Measurements from ENCODE around the gene SLC50A1. TPM values are rescaled to one million over a fixed set of nuclear protein-coding genes. Genes with fewer than 3 reads are reported as not detected.
"Not testable (repeated sequence)": the region's sequence is repeated elsewhere in the genome, so short reads cannot be mapped to it uniquely, and the experiment has no call there.

SLC50A1 gene
- total RNA-seq, 1 donor from 2014 or later: 42.6 TPM

DNA sequence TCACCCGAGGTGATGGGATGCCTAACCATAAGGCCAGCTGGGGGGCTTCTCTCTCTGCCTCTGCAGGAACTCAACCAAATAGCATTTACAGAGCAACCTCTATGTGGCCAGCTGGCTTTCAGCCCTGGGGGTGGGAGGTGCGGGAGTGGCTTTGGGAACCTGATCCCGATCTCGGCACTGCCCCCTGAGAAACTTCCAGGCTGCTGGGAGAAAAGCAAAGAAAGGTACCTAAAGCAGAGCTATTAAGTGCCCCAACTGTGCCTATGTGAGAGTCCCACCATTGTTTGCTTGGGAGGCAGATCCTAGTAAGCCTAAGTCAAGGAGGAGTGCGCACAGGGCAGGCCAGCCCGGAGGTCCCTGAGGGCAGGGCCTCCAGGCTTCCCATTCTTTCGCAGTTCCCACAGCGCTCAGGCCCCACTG, 30.4 kb downstream of the SLC50A1 start:
- DNase-seq (no peak), ATAC-seq (no peak)
- Histone ChIP-seq H3K4me1 (peaks cover 25% of the 10 kb centered on the region), H3K36me3 (peaks cover 23% of the 10 kb centered on the region), H3K9me3 (no peaks in the 10 kb centered on the region), H3K27me3 (ENCODE audit: low read depth) (no peaks in the 10 kb centered on the region), H3K27ac (peak overlapping the region; percentile 76), H3K4me3 (peak overlapping the region; percentile 21)
- intact Hi-C loops (cut with DNase I): loop anchor here (5.0 kb wide), 1 partner anchor 74 kb away; no protein-coding TSS in a partner anchor
- TF ChIP-seq, protein P1, sequence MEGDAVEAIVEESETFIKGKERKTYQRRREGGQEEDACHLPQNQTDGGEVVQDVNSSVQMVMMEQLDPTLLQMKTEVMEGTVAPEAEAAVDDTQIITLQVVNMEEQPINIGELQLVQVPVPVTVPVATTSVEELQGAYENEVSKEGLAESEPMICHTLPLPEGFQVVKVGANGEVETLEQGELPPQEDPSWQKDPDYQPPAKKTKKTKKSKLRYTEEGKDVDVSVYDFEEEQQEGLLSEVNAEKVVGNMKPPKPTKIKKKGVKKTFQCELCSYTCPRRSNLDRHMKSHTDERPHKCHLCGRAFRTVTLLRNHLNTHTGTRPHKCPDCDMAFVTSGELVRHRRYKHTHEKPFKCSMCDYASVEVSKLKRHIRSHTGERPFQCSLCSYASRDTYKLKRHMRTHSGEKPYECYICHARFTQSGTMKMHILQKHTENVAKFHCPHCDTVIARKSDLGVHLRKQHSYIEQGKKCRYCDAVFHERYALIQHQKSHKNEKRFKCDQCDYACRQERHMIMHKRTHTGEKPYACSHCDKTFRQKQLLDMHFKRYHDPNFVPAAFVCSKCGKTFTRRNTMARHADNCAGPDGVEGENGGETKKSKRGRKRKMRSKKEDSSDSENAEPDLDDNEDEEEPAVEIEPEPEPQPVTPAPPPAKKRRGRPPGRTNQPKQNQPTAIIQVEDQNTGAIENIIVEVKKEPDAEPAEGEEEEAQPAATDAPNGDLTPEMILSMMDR (IDR thresholded peaks at IDR 0.05): no peak

- intact Hi-C loops (cut with DNase I): loop anchor here (5.0 kb wide), 1 partner anchor 74 kb away; no protein-coding TSS in a partner anchor
- Histone ChIP-seq H3K4me3 (peak overlapping the region; percentile 21), H3K27ac (peak overlapping the region; percentile 76), H3K27me3 (ENCODE audit: low read depth) (no peaks in the 10 kb centered on the region), H3K4me1 (peaks cover 25% of the 10 kb centered on the region), H3K9me3 (no peaks in the 10 kb centered on the region), H3K36me3 (peaks cover 23% of the 10 kb centered on the region)
- TF ChIP-seq, protein P1 (IDR thresholded peaks at IDR 0.05): no peak
- ATAC-seq: peak; percentile 22 to 58
- DNase-seq: no peak
Observed at GRCh38 chr1:155166471-155167165, 31.0 kb downstream of the SLC50A1 start.

DNA sequence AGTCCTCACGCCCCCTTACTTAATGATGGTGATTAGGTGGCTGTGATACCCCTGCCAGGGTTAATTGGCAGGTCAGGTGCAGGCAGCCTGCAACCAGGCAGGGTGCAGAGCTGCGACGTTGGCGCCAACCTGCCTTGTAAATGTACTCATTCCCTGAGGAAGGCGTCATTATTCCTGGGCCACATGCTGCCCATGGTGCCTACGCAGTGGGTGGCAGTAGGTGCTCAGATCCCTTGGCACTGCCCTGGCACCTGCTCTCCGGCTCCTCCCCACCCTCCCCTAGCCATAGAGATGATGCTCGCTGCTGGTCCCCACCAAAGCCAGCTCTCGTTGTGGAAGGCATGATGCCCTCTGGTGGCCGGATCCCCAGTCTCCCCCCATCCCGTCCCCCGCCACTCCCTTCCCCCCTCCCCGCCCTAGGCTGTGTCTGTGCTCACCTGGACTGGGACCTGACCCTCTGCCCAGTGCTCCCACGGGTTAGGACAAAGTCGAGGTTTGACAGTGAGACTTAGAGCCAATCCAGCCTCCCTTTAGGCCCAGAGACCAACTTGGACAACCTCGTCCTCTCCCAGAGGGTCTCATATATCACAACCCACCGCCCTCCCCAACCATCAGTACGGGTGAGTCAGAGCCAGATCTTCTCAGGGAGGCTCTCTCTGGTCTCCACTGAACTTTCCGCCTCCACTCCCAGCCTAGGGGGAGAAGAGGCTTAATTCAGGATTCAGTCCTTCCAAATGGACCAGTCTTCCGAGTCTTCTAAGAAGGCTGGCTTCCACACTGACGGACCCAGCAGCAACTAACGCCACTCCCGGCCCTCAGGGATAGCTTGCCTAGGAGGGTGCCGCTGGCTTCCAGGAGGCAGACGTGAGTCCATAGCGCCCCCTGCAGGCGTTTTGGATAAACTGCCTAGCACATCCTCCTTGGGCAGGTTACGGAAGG, 31.8 kb downstream of the SLC50A1 start:
- no peaks in the 10 kb centered on the region for H3K27me3 ChIP-seq (ENCODE audit: low read depth)
- H3K27ac ChIP-seq: peak overlapping the region; percentile 76
- DNase-seq (peak; percentile 92), ATAC-seq (peak; percentile 86 to 90)
- peak overlapping the region; percentile 21 for H3K4me3 ChIP-seq
- intact Hi-C loops (cut with DNase I): loop anchor here (5.0 kb wide), 1 partner anchor 75 kb away; no protein-coding TSS in a partner anchor
- TF ChIP-seq, protein P1 (IDR thresholded peaks at IDR 0.05): peak; percentile 88
- H3K9me3 ChIP-seq: no peaks in the 10 kb centered on the region
- H3K36me3 ChIP-seq: peaks cover 23% of the 10 kb centered on the region
- H3K4me1 ChIP-seq: peaks cover 31% of the 10 kb centered on the region

GRCh38 chr1:155168105-155168445, 32.4 kb downstream of the SLC50A1 start:
- H3K4me3 ChIP-seq; H3K27ac ChIP-seq; H3K27me3 ChIP-seq (ENCODE audit: low read depth); H3K9me3 ChIP-seq; DNase-seq; ATAC-seq: not testable (repeated sequence)
- intact Hi-C loops (cut with DNase I): loop anchor here (5.0 kb wide), 1 partner anchor 76 kb away; no protein-coding TSS in a partner anchor
- H3K4me1 ChIP-seq: peaks cover 33% of the 10 kb centered on the region
- peaks cover 23% of the 10 kb centered on the region for H3K36me3 ChIP-seq

DNA sequence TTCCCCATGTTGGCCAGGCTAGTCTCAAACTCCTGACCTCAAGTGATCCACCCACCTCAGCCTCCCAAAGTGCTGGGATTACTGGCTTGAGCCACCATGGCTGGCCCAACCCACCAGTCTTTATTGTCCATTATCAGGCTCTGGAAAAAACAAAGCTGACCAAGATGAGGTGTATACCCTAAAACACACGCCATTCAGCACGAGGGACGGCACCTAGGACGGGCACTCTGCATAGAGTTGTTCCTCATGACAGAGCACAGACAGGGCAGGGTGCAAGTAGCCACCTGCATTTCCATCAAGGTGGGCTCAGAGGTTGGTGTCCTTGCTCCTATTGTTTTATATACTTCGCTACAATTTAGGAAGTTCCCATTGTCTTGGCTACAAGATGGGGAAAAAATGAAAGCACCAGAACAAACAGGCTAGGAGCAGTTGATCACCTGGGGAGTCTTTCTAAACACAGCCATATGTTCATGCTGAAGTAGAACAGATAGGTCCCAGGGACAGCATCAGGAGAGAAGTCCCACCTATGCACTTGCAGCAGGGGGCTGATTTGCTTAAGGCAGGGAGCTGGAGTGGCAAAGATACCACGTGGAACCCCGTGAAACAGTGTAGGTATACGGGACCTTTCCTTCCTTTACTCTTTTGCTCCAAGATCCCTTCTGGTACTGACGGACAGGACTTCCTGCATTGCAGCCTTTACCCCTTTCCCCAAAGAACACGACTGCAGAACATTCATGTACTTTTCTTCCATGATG, 33.0 kb downstream of the SLC50A1 start:
- H3K9me3 ChIP-seq: no peaks in the 10 kb centered on the region
- TF ChIP-seq, protein P1 (IDR thresholded peaks at IDR 0.05): no peak
- DNase-seq (no peak), ATAC-seq (no peak)
- intact Hi-C loops (cut with DNase I): loop anchor here (5.0 kb wide), 1 partner anchor 76 kb away; no protein-coding TSS in a partner anchor
- H3K27ac ChIP-seq: no peak overlapping the region
- H3K4me1 ChIP-seq: peaks cover 38% of the 10 kb centered on the region
- peaks cover 23% of the 10 kb centered on the region for H3K36me3 ChIP-seq
- H3K4me3 ChIP-seq: no peak overlapping the region
- H3K27me3 ChIP-seq (ENCODE audit: low read depth): no peaks in the 10 kb centered on the region
